Measurements from ENCODE around the gene CDK2AP2. TPM values are rescaled to one million over a fixed set of nuclear protein-coding genes. Genes with fewer than 3 reads are reported as not detected.

The CDK2AP2 gene
- total and polyA plus RNA-seq, 7 donors, result 13.3 to 126 (median 32.9) TPM

- no peak for DNase-seq
- Histone ChIP-seq H3K27me3 (no peaks in the 10 kb centered on the region), H3K4me1 (peaks cover 0 to 42% (median 30%) of the 10 kb centered on the region in 4 donors), H3K9me3 (no peaks in the 10 kb centered on the region), H3K4me3 (peak overlapping the region; percentile 90 to 96 (median 93)), H3K36me3 (no peaks in the 10 kb centered on the region), H3K27ac (peak overlapping the region; percentile 91 to 95 (median 92))
- no peak for TF ChIP-seq POLR2A (IDR thresholded peaks at IDR 0.05)
- TF ChIP-seq EP300 (IDR thresholded peaks at IDR 0.05), result no peak
- TF ChIP-seq, protein P1, sequence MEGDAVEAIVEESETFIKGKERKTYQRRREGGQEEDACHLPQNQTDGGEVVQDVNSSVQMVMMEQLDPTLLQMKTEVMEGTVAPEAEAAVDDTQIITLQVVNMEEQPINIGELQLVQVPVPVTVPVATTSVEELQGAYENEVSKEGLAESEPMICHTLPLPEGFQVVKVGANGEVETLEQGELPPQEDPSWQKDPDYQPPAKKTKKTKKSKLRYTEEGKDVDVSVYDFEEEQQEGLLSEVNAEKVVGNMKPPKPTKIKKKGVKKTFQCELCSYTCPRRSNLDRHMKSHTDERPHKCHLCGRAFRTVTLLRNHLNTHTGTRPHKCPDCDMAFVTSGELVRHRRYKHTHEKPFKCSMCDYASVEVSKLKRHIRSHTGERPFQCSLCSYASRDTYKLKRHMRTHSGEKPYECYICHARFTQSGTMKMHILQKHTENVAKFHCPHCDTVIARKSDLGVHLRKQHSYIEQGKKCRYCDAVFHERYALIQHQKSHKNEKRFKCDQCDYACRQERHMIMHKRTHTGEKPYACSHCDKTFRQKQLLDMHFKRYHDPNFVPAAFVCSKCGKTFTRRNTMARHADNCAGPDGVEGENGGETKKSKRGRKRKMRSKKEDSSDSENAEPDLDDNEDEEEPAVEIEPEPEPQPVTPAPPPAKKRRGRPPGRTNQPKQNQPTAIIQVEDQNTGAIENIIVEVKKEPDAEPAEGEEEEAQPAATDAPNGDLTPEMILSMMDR (IDR thresholded peaks at IDR 0.05), result no peak
- TF ChIP-seq POLR2AphosphoS5 (IDR thresholded peaks at IDR 0.05), result no peak
- 6 to 18% methylated on average over 9 of the region's 9 CpGs for WGBS, 2 donors
- intact Hi-C loops (cut with DNase I), result loop anchor here (1.0 to 2.0 kb wide), 4 partner anchors 13 to 69 kb away; partner anchors contain the start of genes PPP1CA and RPS6KB2
These were observed 38.5 kb downstream of the CDK2AP2 start for GRCh38 chr11:67469508-67469811.

DNA sequence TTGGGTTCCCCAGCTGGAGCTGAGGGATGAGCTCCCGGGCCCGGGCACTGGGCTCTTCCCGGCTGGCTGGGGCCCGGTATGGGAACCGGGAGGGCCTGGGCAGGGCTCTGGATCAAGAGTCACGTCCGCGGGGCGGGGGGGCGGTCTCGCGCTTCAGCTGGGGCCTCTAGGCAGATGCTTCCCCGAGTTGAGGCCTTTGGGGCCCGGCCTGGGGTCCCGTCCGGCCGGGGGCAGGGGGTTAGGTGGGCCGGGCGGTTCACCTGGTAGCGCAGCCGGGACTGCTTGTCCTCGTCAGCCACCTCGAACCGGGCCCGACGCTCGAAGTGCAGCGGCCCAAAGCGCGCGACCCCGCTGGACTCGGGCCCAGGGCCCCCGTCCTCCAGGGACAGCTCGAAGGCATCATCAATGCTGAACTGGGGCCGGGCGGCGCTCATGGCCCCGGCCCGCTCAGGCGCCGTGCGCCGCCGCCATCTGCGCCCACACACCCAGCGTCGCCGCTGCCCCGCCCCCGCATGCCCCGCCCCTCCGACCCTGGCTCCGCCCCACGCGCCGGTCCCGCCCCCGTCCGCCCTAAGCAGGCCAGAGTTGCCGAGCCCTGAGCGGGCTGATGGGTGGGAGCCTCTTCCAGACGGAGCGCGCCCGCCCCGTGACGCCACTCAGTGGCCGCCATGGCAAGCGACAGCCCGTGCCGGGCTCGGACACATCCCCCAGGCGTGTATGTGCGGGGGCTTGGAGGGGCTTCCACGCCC lies 39.0 kb downstream of the CDK2AP2 start, which contains the start of gene TMEM134:
Gene TMEM134, minus strand, starts transcription at position 493 of the 749 bp plus-strand sequence. Its CDS starts 59 bp downstream, at position 434.
- Histone ChIP-seq H3K27ac (peak within 1 kb of the TSS; percentile 91 to 95 (median 92)), H3K27me3 (no peaks in the 10 kb centered on the region), H3K36me3 (no peaks in the 10 kb centered on the region), H3K4me3 (peak within 1 kb of the TSS; percentile 90 to 96 (median 93)), H3K9me3 (no peaks in the 10 kb centered on the region), H3K4me1 (peaks cover 0 to 47% (median 35%) of the 10 kb centered on the region in 4 donors)
- intact Hi-C loops (cut with DNase I), result loop anchor here (1.0 to 2.0 kb wide), 4 partner anchors 13 to 68 kb away; partner anchors contain the start of genes PPP1CA and RPS6KB2
- TF ChIP-seq POLR2AphosphoS5 (IDR thresholded peaks at IDR 0.05) (peak; percentile 77 to 97 (median 92)), POLR2A (IDR thresholded peaks at IDR 0.05) (peak; percentile 74 to 86), EP300 (IDR thresholded peaks at IDR 0.05) (no peak)
- TF ChIP-seq, protein P1 (IDR thresholded peaks at IDR 0.05), result peak in 1 of 4 experiments; percentile 41
- 0 to 1% methylated on average over 76 of the region's 76 CpGs for WGBS, 2 donors
- peak; percentile 97 for DNase-seq

GRCh38 chr11:67468456-67468758 lies 39.6 kb downstream of the CDK2AP2 start:
- Histone ChIP-seq H3K4me3 (peak overlapping the region; percentile 90 to 96 (median 93)), H3K9me3 (no peaks in the 10 kb centered on the region), H3K27me3 (no peaks in the 10 kb centered on the region), H3K27ac (peak overlapping the region; percentile 91 to 95 (median 92)), H3K4me1 (peaks cover 0 to 50% (median 39%) of the 10 kb centered on the region in 4 donors), H3K36me3 (no peaks in the 10 kb centered on the region)
- intact Hi-C loops (cut with DNase I), result loop anchor here (2.0 kb wide), 2 partner anchors 38 to 68 kb away; partner anchors contain the start of gene PPP1CA
- TF ChIP-seq, protein P1 (IDR thresholded peaks at IDR 0.05), result no peak
- no peak for TF ChIP-seq POLR2AphosphoS5 (IDR thresholded peaks at IDR 0.05)
- TF ChIP-seq EP300 (IDR thresholded peaks at IDR 0.05), result no peak
- TF ChIP-seq POLR2A (IDR thresholded peaks at IDR 0.05), result no peak
- DNase-seq, result no peak
- 1 to 3% methylated on average over 6 of the region's 6 CpGs for WGBS, 2 donors

GRCh38 chr11:67468056-67468455 lies 39.9 kb downstream of the CDK2AP2 start:
- no peaks in the 10 kb centered on the region for H3K27me3 ChIP-seq
- TF ChIP-seq, protein P1 (IDR thresholded peaks at IDR 0.05), result no peak
- H3K4me3 ChIP-seq, result peak overlapping the region; percentile 90 to 96 (median 93)
- H3K36me3 ChIP-seq, result no peaks in the 10 kb centered on the region
- H3K4me1 ChIP-seq, result peaks cover 0 to 50% (median 40%) of the 10 kb centered on the region in 4 donors
- DNase-seq, result no peak
- H3K9me3 ChIP-seq, result no peaks in the 10 kb centered on the region
- peak overlapping the region; percentile 91 to 95 (median 92) for H3K27ac ChIP-seq
- 8 to 38% methylated on average over 5 of the region's 5 CpGs for WGBS, 2 donors
- intact Hi-C loops (cut with DNase I), result loop anchor here (2.0 kb wide), 2 partner anchors 39 to 67 kb away; partner anchors contain the start of gene PPP1CA
